UCSD-AML1 (cell line): ENCODE results near the gene LSM6.

ENCODE experiments used
- DNase-seq: peaks from one replicate; lab custom pipeline; 2025; ENCODE audit not compliant: unreplicated experiment; lab: John Stamatoyannopoulos, UW

The LSM6 gene

GRCh38 chr4:146175541-146176453, at the start of gene LSM6:
LSM6 (plus strand) TSS chr4:146175718; CDS start chr4:146182922, 7,204 bp downstream.
- DNase-seq: peak; percentile 79

- no peak for DNase-seq
Observed at GRCh38 chr4:146132445-146132844, 43.1 kb upstream of the LSM6 start.

- DNase-seq: no peak
Observed at GRCh38 chr4:146134761-146135445, 40.6 kb upstream of the LSM6 start.

- DNase-seq: no peak
Observed at GRCh38 chr4:146135941-146136340, 39.6 kb upstream of the LSM6 start.

GRCh38 chr4:146142768-146143167, 32.8 kb upstream of the LSM6 start:
- DNase-seq: no peak

- DNase-seq: no peak
Observed at GRCh38 chr4:146143888-146144287, 31.6 kb upstream of the LSM6 start.

- no peak for DNase-seq
Observed at GRCh38 chr4:146146918-146147317, 28.6 kb upstream of the LSM6 start.

DNA sequence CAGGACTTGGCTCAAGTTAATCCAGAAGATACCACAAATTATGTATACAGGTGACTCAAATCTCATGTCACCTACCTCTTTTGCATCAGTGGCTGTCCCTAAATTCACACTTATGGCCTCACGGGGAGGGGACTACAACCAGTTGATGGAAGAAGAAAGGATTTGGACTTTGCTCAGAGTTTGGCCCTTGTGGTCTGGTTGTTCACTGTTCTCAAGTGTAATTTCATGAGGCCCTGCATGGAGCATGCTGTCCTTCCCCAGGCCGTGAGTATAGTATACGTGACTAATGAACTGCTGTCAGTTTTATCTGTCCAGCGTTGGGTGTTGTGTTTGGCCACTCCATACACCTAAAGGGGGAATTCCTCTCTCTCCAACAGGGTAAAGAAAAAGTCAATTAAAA, 27.5 kb upstream of the LSM6 start:
- no peak for DNase-seq

- no peak for DNase-seq
Observed at GRCh38 chr4:146154057-146154456, 21.5 kb upstream of the LSM6 start.

GRCh38 chr4:146155152-146155724, 20.3 kb upstream of the LSM6 start:
- DNase-seq: no peak

DNA sequence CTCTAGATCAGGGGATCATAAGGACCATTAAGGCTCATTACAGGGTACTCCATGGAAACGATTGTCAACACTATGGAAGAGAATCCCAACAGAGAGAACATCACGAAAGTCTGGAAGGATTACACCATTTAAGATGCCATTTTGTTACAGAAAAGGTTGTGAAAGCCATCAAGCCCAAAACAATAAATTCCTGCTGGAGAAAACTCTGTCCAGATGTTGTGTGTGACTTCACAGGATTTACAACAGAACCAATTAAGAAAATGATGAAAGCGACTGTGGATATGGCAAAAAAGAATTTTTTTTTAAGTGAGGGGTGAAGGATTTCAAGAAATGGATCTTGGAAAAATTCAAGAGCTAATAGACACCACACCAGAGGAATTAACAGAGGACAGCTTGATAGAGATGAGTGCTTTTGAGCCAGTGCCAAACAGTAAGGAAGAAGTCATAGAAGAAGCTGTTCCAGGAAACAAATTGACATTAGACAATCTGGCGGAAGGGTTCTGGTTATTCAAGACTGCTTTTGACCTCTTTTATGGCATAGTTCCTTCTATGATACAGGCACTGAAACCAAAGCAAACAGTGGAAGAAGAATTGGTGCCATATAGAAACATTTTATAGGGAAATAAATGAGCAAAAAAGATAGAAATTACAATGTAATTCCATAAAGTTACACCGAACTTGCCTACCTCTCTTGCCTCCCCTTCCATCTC, 17.3 kb upstream of the LSM6 start:
- no peak for DNase-seq

- no peak for DNase-seq
Observed at GRCh38 chr4:146159384-146160058, 16.0 kb upstream of the LSM6 start.

DNA sequence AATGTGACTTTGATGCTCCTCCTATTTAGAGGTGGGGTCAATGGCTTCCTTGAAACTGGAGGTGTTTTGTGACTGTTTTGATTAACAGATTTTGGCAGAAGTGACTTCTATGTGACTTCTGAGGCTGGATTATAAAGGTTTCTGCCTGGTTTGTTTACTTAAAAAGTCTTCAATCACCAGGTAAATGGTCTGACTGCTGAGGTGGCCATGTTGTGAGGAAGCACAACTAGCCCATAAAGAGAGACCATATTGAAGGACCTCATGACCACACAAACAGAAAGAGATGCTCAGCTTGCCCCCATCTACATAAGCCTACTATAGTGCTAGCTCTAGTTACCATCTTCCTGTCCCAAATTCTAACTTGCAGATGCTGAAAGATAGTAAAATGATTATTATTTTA, 14.3 kb upstream of the LSM6 start:
- DNase-seq: no peak

GRCh38 chr4:146165221-146165620, 10.3 kb upstream of the LSM6 start:
- DNase-seq: no peak

- DNase-seq: no peak
Observed at GRCh38 chr4:146165840-146166239, 9.7 kb upstream of the LSM6 start.

DNA sequence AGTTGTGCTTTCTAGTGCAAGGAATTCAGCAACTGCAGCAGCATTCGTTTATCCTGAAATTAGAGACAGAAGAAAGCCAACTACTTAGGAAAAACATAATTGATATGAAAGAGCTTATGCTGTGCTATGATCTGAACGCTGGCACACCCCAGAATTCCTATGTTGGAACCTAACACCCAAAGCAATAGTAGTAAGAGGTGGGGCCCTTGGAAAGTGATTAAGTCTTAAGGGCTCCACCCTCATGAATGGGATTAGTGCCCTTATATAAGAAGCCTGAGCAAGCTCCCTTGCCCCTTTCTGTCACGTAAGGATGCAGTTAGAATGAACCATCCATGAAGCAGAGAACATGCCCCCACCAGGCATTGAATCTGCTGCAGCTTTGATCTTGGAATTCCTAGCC, 5.4 kb upstream of the LSM6 start:
- DNase-seq: no peak

GRCh38 chr4:146176891-146177290, 1.4 kb downstream of the LSM6 start:
- DNase-seq: no peak

GRCh38 chr4:146178126-146178525, 2.6 kb downstream of the LSM6 start:
- no peak for DNase-seq

- DNase-seq: no peak
Observed at GRCh38 chr4:146179784-146180370, 4.4 kb downstream of the LSM6 start.

- DNase-seq: no peak
Observed at GRCh38 chr4:146182443-146182842, 6.9 kb downstream of the LSM6 start.
